Stimulated activated memory B cell treated with anti-CD40 and anti-IgM and Interleukin-4, amounts not matched to agents 10 μg/mL and 1 μg/mL and 100 μg/mL, for 72 hours (primary cell): ENCODE measurements around the gene CLIC1.

Experiments used
- ATAC-seq: fragments of 150-1000 bp; cut with Tn5 transposase; 2 replicates; pipeline ENCODE4 v1.10.0; 2021
- H3K27ac Mint-ChIP-seq: one replicate; pipeline ENCODE4 v1.8.0; 2022; ENCODE audit warnings: mild to moderate bottlenecking, mixed read lengths
- H3K27me3 Mint-ChIP-seq: one replicate; pipeline ENCODE4 v1.8.0; 2022; ENCODE audit warnings: mixed read lengths
- H3K36me3 Mint-ChIP-seq: one replicate; pipeline ENCODE4 v1.8.0; 2022; ENCODE audit warnings: mixed read lengths
- H3K4me1 Mint-ChIP-seq: one replicate; pipeline ENCODE4 v1.8.0; 2022; ENCODE audit warnings: mixed read lengths
- H3K4me3 Mint-ChIP-seq: one replicate; pipeline ENCODE4 v1.8.0; 2022; ENCODE audit warnings: mild to moderate bottlenecking, moderate library complexity, mixed read lengths
- H3K9me3 Mint-ChIP-seq: one replicate; pipeline ENCODE4 v1.8.0; 2022; ENCODE audit warnings: mixed read lengths

The CLIC1 gene

DNA sequence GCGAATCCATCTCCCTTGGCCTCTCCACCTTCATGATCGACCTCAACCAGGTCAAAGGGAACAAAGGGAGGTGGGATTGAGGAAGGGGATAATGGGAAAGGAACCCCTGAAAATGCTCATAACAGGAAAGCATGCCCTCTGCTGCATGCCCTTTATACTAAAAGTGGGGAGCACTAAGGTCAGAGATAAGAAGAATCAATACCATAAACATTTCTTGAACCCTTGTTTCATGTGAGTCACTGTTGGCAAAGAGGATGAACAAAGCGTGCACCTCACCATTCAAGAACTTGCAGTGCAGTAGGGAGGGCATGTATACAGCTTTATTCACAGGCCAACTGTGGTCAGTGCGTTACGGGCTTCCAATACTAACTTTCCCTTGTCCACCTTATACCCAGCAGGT is 24.5 kb upstream of the CLIC1 start:
- no peak overlapping the region for H3K4me3 Mint-ChIP-seq
- ATAC-seq: no peak
- H3K4me1 Mint-ChIP-seq: no peaks in the 10 kb centered on the region
- no peaks in the 10 kb centered on the region for H3K9me3 Mint-ChIP-seq
- H3K36me3 Mint-ChIP-seq: peaks cover 45% of the 10 kb centered on the region
- no peak overlapping the region for H3K27ac Mint-ChIP-seq
- H3K27me3 Mint-ChIP-seq: no peaks in the 10 kb centered on the region

DNA sequence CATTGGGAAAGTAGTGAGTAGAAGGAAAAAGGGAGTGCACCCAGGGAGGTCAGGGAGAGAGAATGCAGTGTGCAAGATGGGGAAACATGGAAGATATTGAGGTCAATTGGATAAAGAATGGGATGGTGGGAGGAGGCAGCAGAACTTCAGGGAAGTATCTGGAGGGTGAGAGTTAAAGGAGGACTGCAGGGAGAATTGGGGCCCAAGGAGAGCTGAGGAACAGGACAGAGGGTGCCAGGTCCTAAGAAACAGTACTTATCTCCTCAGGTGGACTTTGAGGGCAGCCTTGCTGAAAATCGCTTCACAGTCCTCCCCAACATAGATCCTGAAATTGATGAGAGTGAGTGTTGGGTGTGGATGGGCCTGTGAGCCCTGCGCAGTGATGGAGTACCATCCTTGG is 22.0 kb upstream of the CLIC1 start:
- Mint-ChIP-seq H3K27me3 (no peaks in the 10 kb centered on the region), H3K36me3 (peaks cover 33% of the 10 kb centered on the region)

DNA sequence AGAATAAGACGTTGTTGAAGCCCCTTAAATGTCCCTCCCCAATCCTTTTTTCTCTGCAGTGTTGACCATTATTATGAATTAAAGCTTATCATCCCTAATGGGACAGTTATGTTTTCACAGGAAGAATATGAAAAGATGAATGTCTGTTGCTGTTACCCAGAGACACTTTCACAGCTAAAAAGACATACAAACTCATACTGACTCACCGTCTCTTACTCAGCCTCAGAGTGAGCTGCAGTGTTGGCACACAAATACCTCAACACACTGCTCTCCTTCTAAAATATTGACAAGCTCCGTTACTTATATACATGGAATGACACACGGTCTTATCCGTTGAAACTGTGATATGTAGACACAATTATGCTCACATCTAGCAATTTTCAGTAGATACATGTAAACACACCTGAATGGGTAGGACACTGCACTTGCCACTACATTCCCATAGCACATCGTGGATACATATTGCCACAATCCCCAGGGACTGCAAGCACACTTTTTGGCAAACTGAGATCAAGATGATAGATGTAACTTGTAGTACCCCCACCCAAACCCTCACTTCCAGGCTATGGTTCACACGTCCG is 16.5 kb upstream of the CLIC1 start:
- Mint-ChIP-seq H3K27me3 (no peaks in the 10 kb centered on the region), H3K36me3 (peaks cover under 1% of the 10 kb centered on the region), H3K27ac (no peak overlapping the region), H3K9me3 (no peaks in the 10 kb centered on the region), H3K4me3 (no peak overlapping the region), H3K4me1 (no peaks in the 10 kb centered on the region)
- ATAC-seq: no peak

More for the DNA sequence above, 22.0 kb upstream of the CLIC1 start:
- Mint-ChIP-seq H3K27ac (peak overlapping the region; percentile 38), H3K4me1 (no peaks in the 10 kb centered on the region), H3K9me3 (no peaks in the 10 kb centered on the region), H3K4me3 (no peak overlapping the region)
- no peak for ATAC-seq

DNA sequence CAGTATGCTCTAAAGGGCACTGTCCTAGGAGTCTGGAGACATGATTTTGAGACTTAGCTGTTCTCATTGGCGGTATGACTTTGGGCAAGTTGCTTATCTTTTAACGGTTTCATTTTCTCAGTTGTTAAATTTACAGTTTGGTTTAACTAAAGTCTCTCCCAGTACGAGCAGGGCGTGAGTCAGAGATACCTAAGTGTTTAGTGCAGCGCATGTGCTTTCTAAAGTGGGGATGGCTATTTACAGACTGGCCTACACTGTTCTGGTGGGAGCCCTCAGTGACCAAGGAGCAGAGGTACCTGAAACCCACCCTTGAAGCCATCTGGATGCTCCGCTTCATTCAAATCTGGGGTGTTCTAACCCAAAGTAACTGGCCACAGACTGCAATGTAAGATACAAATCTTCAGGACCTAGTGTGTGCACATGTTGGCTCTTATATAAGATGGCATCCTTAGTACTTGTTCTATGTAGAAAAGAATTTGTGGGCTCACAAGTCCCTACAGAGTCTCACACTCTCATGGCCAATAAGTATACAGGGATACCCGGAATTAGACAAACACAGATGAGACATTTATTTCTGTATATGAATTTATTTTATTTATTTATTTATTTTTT is 14.2 kb upstream of the CLIC1 start:
- Mint-ChIP-seq H3K9me3 (no peaks in the 10 kb centered on the region), H3K4me3 (no peak overlapping the region), H3K4me1 (no peaks in the 10 kb centered on the region), H3K36me3 (peaks cover 6% of the 10 kb centered on the region), H3K27me3 (no peaks in the 10 kb centered on the region), H3K27ac (no peak overlapping the region)
- ATAC-seq: no peak

GRCh38 chr6:31749301-31750036 is 13.1 kb upstream of the CLIC1 start:
- Mint-ChIP-seq H3K9me3 (no peaks in the 10 kb centered on the region), H3K27ac (no peak overlapping the region), H3K36me3 (peaks cover 6% of the 10 kb centered on the region), H3K27me3 (no peaks in the 10 kb centered on the region), H3K4me1 (no peaks in the 10 kb centered on the region), H3K4me3 (no peak overlapping the region)
- no peak for ATAC-seq

GRCh38 chr6:31744422-31744821 is 8.1 kb upstream of the CLIC1 start:
- Mint-ChIP-seq H3K27ac (no peak overlapping the region), H3K27me3 (no peaks in the 10 kb centered on the region), H3K36me3 (peaks cover 28% of the 10 kb centered on the region), H3K4me3 (no peak overlapping the region), H3K4me1 (peaks cover 14% of the 10 kb centered on the region), H3K9me3 (no peaks in the 10 kb centered on the region)
- no peak for ATAC-seq

- H3K4me1 Mint-ChIP-seq: peaks cover 29% of the 10 kb centered on the region
These were observed 6.6 kb upstream of the CLIC1 start for GRCh38 chr6:31742894-31743293.

DNA sequence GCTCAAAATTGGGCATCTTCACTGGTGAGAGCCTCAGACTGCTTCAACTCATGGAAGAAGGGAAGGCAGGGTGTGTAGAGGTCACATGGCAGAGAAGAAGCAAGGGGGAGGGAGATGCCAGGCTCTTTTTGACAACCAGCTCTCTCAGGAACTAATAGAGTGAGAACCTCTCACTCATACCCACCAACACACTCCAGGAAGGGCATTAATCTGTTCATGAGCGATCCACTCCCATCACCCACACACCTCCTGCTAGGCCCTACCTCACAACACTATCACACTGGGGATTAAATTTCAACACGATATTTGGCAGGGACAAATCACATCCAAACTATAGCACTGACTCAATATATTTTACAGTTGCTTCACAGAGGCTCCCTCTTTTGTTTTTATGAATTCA is 5.5 kb upstream of the CLIC1 start:
- Mint-ChIP-seq H3K27ac (no peak overlapping the region), H3K4me1 (peaks cover 40% of the 10 kb centered on the region), H3K27me3 (no peaks in the 10 kb centered on the region), H3K9me3 (no peaks in the 10 kb centered on the region), H3K4me3 (peak overlapping the region; percentile 38), H3K36me3 (peaks cover 22% of the 10 kb centered on the region)
- ATAC-seq: no peak

More at GRCh38 chr6:31742894-31743293, 6.6 kb upstream of the CLIC1 start:
- H3K36me3 Mint-ChIP-seq: peaks cover 28% of the 10 kb centered on the region
- no peak for ATAC-seq
- H3K27me3 Mint-ChIP-seq: no peaks in the 10 kb centered on the region
- no peak overlapping the region for H3K27ac Mint-ChIP-seq
- no peak overlapping the region for H3K4me3 Mint-ChIP-seq
- H3K9me3 Mint-ChIP-seq: no peaks in the 10 kb centered on the region

DNA sequence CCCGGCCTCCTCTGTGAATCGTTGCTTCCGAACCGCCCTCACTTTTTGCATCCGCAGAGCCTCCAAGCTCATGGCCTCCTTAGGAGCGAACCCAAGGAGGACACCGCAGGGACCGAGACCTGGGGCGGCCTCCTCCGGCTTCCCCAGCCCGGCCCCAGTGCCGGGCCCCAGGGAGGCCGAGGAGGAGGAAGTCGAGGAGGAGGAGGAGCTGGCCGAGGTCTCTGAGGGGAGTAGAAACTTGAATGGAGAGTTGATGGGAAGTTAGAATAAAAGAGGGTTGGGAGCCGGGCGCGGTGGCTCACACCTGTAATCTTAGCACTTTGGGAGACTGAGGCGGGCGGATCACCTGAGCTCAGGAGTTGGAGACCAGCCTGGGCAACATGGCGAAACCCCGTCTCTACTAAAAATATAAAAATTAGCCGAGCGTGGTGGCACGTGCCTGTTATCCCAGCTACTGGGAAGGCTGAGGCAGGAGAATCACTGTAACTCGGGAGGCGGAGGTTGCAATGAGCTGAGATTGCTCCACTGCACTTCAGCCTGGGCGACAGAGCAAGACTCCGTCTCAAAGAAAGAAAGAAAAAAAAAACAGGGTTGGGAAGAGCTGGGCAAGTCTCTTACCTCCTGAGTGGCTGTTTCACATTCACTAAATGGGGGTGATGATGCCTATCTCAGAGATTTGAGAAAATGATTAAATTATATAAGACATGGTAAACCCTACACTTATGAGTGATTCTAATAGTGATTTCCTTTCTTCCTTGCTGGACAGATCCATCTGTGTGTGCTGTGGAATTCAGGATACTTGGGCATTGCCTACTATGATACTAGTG is 4.3 kb upstream of the CLIC1 start:
- H3K27me3 Mint-ChIP-seq: no peaks in the 10 kb centered on the region
- peaks cover 26% of the 10 kb centered on the region for H3K36me3 Mint-ChIP-seq
- peak overlapping the region; percentile 90 for H3K27ac Mint-ChIP-seq
- peaks cover 45% of the 10 kb centered on the region for H3K4me1 Mint-ChIP-seq
- peak; percentile 35 for ATAC-seq
- H3K9me3 Mint-ChIP-seq: no peaks in the 10 kb centered on the region
- H3K4me3 Mint-ChIP-seq: peak overlapping the region; percentile 92

DNA sequence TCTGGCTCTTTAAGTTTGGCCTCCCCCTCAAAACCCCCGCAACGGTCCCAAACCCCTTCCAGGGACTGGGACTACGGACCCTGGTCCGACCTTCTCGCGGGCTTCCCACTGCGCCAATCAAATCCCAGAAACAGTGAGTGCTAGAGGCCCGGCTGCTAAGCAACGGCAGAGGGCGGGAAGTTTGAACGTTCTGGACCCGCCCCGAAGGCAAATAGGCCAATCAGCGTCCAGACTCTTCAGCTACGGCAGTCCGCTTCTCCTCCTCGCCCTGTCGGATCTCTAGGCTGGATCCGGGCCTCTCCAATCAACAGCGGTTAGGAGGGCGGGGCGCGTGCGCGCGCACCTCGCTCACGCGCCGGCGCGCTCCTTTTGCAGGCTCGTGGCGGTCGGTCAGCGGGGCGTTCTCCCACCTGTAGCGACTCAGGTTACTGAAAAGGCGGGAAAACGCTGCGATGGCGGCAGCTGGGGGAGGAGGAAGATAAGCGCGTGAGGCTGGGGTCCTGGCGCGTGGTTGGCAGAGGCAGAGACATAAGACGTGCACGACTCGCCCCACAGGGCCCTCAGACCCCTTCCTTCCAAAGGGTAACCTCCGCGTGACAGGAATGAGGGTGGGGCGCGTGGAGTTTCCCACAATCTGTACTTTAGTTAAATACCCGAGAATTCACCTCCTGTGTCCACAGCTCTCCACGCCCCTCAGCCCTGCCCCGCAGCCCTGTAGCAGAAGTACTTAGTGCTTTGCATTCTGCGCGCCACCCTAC is 3.5 kb upstream of the CLIC1 start, which contains the start of gene MSH5:
Gene MSH5, plus strand, starts transcription at position 367 of the 758 bp plus-strand sequence. CDS start 462 bp downstream, outside the sequence.
- Mint-ChIP-seq H3K36me3 (peaks cover 34% of the 10 kb centered on the region), H3K4me1 (peaks cover 46% of the 10 kb centered on the region), H3K27ac (peak within 1 kb of the TSS; percentile 90), H3K27me3 (no peaks in the 10 kb centered on the region), H3K9me3 (no peaks in the 10 kb centered on the region), H3K4me3 (peak within 1 kb of the TSS; percentile 95)
- peak; percentile 95 for ATAC-seq

GRCh38 chr6:31737991-31738979 is 2.0 kb upstream of the CLIC1 start:
- peaks cover 33% of the 10 kb centered on the region for H3K36me3 Mint-ChIP-seq
- peak; percentile 37 for ATAC-seq
- H3K27ac Mint-ChIP-seq: peak overlapping the region; percentile 90
- H3K9me3 Mint-ChIP-seq: no peaks in the 10 kb centered on the region
- no peaks in the 10 kb centered on the region for H3K27me3 Mint-ChIP-seq
- H3K4me3 Mint-ChIP-seq: peak overlapping the region; percentile 95
- peaks cover 62% of the 10 kb centered on the region for H3K4me1 Mint-ChIP-seq

GRCh38 chr6:31737315-31737990 is 1.1 kb upstream of the CLIC1 start:
- Mint-ChIP-seq H3K9me3 (no peaks in the 10 kb centered on the region), H3K36me3 (peaks cover 31% of the 10 kb centered on the region), H3K4me1 (peaks cover 63% of the 10 kb centered on the region), H3K27me3 (no peaks in the 10 kb centered on the region), H3K27ac (peak overlapping the region; percentile 90), H3K4me3 (peak overlapping the region; percentile 95)
- ATAC-seq: no peak

DNA sequence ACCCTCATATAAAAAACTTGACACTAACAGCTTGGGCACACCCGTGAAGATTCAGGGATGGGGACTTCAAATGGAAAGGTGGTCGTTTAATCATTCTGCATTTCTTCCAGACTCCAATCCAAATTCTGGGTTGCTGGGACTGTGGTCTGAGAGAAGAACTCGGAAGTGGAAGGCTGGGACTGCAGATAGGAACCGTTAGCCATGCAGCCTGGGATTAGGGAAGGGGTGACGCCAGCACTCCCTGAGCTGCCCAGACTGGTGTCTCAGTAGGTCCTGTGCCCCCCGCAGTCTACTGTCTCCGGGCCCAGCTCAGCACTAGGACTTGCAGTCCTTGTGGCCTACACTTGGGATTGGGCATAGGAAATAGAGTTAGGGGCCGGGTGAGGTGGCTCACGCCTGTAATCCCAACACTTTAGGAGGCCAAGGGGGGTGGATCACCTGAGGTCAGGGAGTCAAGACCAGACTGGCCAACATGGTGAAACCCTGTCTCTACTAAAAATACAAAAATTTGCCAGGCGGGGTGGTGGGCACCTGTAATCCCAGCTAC is 511 bp upstream of the CLIC1 start:
- Mint-ChIP-seq H3K4me1 (peaks cover 63% of the 10 kb centered on the region), H3K9me3 (no peaks in the 10 kb centered on the region), H3K27me3 (no peaks in the 10 kb centered on the region), H3K4me3 (peak overlapping the region; percentile 95), H3K27ac (peak overlapping the region; percentile 90), H3K36me3 (peaks cover 30% of the 10 kb centered on the region)
- ATAC-seq: no peak
